Measurements from ENCODE around the gene UBTD1. TPM values are rescaled to one million over a fixed set of nuclear protein-coding genes. Genes with fewer than 3 reads are reported as not detected.

Gene UBTD1
- total RNA-seq, 2 donors from 2014 or later, result 10.0 to 93.8 TPM

GRCh38 chr10:97483506-97483905 is 15.2 kb upstream of the UBTD1 start:
- no peak overlapping the region for H3K27ac ChIP-seq

GRCh38 chr10:97483921-97484320 is 14.8 kb upstream of the UBTD1 start:
- no peak for DNase-seq (ENCODE audit: low spot score)
- H3K36me3 ChIP-seq, result no peaks in the 10 kb centered on the region

More at GRCh38 chr10:97483506-97483905, 15.2 kb upstream of the UBTD1 start:
- WGBS, result 51% methylated on average over 3 of the region's 3 CpGs
- H3K4me3 ChIP-seq, result no peak overlapping the region
- no peaks in the 10 kb centered on the region for H3K27me3 ChIP-seq (replicated peaks; ENCODE audit: insufficient read depth)
- intact Hi-C loops (cut with DNase I), result no loop called here
- no peak for DNase-seq (ENCODE audit: low spot score)
- no peaks in the 10 kb centered on the region for H3K36me3 ChIP-seq
- no peaks in the 10 kb centered on the region for H3K9me3 ChIP-seq
- no peak for TF ChIP-seq CTCF (IDR thresholded peaks at IDR 0.05)
- TF ChIP-seq POLR2A (IDR thresholded peaks at IDR 0.05), result no peak
- TF ChIP-seq POLR2AphosphoS5 (IDR thresholded peaks at IDR 0.05), result no peak
- no peaks in the 10 kb centered on the region for H3K4me1 ChIP-seq (replicated peaks)

GRCh38 chr10:97485647-97486281 is 13.0 kb upstream of the UBTD1 start:
- H3K9me3 ChIP-seq, result no peaks in the 10 kb centered on the region
- no peak for DNase-seq (ENCODE audit: low spot score)
- TF ChIP-seq CTCF (IDR thresholded peaks at IDR 0.05) (no peak), POLR2AphosphoS5 (IDR thresholded peaks at IDR 0.05) (no peak), POLR2A (IDR thresholded peaks at IDR 0.05) (no peak)
- intact Hi-C loops (cut with DNase I), result no loop called here
- no peaks in the 10 kb centered on the region for H3K27me3 ChIP-seq (replicated peaks; ENCODE audit: insufficient read depth)
- H3K4me3 ChIP-seq, result no peak overlapping the region
- H3K4me1 ChIP-seq (replicated peaks), result no peaks in the 10 kb centered on the region
- H3K27ac ChIP-seq, result no peak overlapping the region
- 90% methylated on average over 4 of the region's 4 CpGs for WGBS
- H3K36me3 ChIP-seq, result no peaks in the 10 kb centered on the region

More at GRCh38 chr10:97483921-97484320, 14.8 kb upstream of the UBTD1 start:
- intact Hi-C loops (cut with DNase I), result no loop called here
- no peaks in the 10 kb centered on the region for H3K9me3 ChIP-seq
- no peaks in the 10 kb centered on the region for H3K4me1 ChIP-seq (replicated peaks)
- 96% methylated on average over 1 of the region's 1 CpG for WGBS
- no peak overlapping the region for H3K27ac ChIP-seq
- H3K27me3 ChIP-seq (replicated peaks; ENCODE audit: insufficient read depth), result no peaks in the 10 kb centered on the region
- H3K4me3 ChIP-seq, result no peak overlapping the region
- TF ChIP-seq POLR2A (IDR thresholded peaks at IDR 0.05), result no peak
- no peak for TF ChIP-seq POLR2AphosphoS5 (IDR thresholded peaks at IDR 0.05)

- H3K27ac ChIP-seq, result no peak overlapping the region
- no peak for TF ChIP-seq POLR2A (IDR thresholded peaks at IDR 0.05)
- DNase-seq (ENCODE audit: low spot score), result no peak
- no peaks in the 10 kb centered on the region for H3K27me3 ChIP-seq (replicated peaks; ENCODE audit: insufficient read depth)
- H3K4me1 ChIP-seq (replicated peaks), result peaks cover 5% of the 10 kb centered on the region
- no peak overlapping the region for H3K4me3 ChIP-seq
- intact Hi-C loops (cut with DNase I), result no loop called here
- H3K9me3 ChIP-seq, result no peaks in the 10 kb centered on the region
- no peaks in the 10 kb centered on the region for H3K36me3 ChIP-seq
- 66% methylated on average over 2 of the region's 2 CpGs for WGBS
These were observed 8.1 kb upstream of the UBTD1 start for GRCh38 chr10:97490592-97490991.

- peaks cover 5% of the 10 kb centered on the region for H3K4me1 ChIP-seq (replicated peaks)
- WGBS, result 38% methylated on average over 2 of the region's 2 CpGs
- no peaks in the 10 kb centered on the region for H3K36me3 ChIP-seq
- no peaks in the 10 kb centered on the region for H3K9me3 ChIP-seq
- intact Hi-C loops (cut with DNase I), result no loop called here
- no peak for DNase-seq (ENCODE audit: low spot score)
- TF ChIP-seq POLR2A (IDR thresholded peaks at IDR 0.05) (no peak), POLR2AphosphoS5 (IDR thresholded peaks at IDR 0.05) (no peak), CTCF (IDR thresholded peaks at IDR 0.05) (no peak)
- no peak overlapping the region for H3K27ac ChIP-seq
- no peaks in the 10 kb centered on the region for H3K27me3 ChIP-seq (replicated peaks; ENCODE audit: insufficient read depth)
- H3K4me3 ChIP-seq, result no peak overlapping the region
These were observed 4.6 kb upstream of the UBTD1 start for GRCh38 chr10:97494151-97494550.
